Pulmonary artery endothelial cell (primary cell): ENCODE data around the gene PRDM12. TPM values are rescaled to one million over a fixed set of nuclear protein-coding genes. Genes with fewer than 3 reads are reported as not detected.

Source experiments
- DNase-seq: peaks from one replicate; pipeline ENCODE4 v3.0.0-alpha.2; 2011; ENCODE audit warnings: low read depth, low spot score
- total RNA-seq: library from RNA; depleted of rRNA; stranded (reverse); fragments of >200 nt; gene quantifications from 2 replicates; pipeline ENCODE4 v1.2.3, GENCODE V29; 2014

The PRDM12 gene
- under 0.01 TPM in 1 of 2 replicates, not detected in the other for total RNA-seq

DNA sequence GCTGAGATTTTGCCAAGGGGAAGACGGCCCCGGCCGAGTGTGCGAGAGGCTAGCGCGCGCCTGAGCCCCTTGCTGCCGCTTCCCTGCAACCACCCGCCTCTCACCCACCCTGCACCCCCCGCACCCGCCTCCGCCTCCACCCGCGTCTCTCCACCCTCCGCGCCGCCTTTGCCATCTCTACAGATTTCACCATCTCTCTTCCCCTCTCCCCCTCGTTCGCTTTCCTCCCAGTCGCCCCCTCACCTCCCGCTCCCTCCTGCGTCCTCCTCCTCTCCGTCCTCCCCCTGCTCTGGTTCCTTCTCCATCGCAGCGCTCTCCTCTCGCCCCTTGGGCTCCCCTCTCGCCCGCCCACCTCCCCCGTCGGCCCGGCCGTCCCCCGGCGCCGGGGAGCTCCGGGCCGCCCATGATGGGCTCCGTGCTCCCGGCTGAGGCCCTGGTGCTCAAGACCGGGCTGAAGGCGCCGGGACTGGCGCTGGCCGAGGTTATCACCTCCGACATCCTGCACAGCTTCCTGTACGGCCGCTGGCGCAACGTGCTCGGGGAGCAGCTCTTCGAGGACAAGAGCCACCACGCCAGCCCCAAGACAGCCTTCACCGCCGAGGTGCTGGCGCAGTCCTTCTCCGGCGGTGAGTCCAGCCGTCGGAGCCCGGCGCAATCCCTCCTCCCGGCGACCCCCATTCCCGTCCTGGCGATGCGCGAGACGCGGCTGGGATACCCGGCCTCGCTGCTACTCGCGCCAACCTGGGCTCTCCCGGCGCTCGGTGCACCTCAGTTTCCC lies at the start of gene PRDM12:
Gene PRDM12 (plus strand): TSS at position 344 of the 778 bp plus-strand sequence. CDS start 60 bp downstream, at position 404.
- no peak for DNase-seq

DNA sequence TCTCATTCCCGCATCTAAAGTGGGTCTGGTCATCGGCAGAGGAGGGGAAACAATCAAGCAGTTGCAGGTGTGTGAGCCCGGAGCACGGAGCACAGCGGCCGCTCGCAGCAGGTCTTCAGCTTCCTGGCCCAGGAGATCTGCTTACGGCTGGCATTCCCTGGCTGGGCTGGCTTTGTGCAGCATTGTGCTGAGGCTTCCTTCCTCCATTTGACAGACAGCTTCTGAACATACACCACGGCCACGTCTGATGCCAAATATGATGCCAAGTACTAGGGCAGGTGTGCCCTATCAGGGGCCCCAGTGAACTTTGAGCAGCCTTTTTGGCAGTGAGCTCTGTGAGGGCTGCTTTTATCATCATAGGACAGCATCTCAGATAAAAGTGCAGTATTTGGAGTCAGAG lies 47.9 kb upstream of the PRDM12 start:
- no peak for DNase-seq

DNA sequence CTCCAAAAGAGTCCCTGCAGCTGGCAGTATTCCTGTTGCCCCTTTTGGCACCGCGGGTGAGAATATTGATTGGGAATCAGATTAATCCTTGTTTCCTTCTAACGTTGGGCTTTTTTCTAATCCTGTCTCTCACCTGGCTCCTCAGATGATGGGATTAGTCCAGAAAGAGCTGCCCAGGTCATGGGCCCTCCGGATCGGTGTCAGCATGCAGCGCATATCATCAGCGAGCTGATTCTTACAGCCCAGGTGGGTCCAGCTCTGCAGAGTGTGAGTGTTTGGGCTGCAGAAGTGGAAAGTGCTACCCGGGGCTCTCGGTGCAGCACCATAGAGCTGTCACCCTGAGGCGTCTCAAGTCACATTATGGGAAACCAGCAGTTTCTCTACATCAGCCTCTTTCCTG lies 40.9 kb upstream of the PRDM12 start:
- DNase-seq: no peak

DNA sequence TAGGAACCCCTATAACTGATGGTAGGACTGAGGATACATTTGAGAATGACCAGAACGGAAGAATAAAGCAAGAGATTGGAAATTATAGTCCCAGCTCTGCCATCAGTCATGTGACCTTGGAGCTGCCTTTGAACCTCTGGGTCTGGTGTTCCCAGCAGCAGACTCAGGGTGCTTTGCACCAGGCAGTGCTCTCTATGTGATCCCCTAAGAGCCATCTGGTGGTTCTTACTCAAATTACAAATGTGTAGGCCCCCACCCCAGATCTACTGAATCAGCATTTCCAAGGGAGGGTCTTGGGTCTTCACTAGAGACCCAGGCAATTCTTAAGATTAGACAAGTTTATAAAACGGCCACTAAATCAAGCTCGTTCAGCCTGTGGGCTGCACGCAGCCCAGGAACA lies 40.2 kb upstream of the PRDM12 start:
- no peak for DNase-seq

DNA sequence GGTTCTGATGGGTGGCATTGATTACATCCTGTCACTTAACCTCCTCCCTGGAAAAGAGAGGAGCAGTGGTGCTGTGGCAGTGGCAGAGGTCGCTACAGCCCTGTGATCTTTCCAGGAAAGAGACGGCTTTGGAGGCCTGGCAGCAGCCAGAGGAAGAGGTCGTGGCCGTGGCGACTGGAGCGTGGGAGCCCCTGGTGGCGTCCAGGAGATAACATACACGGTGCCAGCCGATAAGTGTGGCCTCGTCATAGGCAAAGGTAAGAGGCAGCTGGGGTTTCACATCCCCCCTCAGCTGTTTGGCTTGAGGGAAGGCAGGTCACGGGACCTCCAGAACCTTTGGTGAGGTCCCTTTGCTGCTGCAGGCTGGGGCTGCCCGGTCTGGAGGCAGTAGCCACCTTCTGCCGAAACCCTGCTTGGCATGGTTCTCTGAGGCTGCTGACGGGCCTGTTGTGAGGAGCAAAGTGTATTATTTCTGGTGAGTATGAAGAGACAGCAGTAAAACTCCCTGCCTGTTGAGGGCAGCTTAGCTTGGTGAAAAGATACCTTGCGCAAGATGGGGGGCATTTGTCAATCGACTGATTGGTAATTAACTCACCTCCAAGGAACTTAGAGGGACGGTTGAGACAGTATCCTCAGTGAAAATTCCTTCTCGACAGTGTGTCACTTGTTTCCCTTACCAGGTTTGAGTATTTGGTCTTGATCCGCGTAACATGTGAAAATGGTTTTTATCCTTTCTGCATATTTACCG lies 38.0 kb upstream of the PRDM12 start:
- DNase-seq: no peak

DNA sequence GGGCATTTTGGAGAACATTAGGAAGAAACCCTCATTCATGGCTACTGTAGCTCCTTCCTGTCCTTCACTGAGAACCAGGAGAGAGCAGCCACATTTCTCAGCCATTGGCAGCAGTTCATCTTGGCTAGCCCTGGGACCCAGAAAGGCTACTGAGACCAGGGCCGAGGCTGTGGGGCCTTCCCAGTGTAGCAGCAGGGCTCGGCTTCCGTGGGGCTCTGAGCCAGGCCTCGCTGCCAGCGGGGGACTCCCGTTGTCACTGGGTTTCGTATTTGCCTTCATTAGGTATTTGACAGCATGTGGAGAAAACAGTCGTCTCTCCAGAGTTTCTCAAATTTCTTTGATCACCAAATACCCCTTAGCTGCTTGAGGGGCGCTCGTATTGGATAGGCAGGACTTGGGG lies 37.3 kb upstream of the PRDM12 start:
- no peak for DNase-seq

DNA sequence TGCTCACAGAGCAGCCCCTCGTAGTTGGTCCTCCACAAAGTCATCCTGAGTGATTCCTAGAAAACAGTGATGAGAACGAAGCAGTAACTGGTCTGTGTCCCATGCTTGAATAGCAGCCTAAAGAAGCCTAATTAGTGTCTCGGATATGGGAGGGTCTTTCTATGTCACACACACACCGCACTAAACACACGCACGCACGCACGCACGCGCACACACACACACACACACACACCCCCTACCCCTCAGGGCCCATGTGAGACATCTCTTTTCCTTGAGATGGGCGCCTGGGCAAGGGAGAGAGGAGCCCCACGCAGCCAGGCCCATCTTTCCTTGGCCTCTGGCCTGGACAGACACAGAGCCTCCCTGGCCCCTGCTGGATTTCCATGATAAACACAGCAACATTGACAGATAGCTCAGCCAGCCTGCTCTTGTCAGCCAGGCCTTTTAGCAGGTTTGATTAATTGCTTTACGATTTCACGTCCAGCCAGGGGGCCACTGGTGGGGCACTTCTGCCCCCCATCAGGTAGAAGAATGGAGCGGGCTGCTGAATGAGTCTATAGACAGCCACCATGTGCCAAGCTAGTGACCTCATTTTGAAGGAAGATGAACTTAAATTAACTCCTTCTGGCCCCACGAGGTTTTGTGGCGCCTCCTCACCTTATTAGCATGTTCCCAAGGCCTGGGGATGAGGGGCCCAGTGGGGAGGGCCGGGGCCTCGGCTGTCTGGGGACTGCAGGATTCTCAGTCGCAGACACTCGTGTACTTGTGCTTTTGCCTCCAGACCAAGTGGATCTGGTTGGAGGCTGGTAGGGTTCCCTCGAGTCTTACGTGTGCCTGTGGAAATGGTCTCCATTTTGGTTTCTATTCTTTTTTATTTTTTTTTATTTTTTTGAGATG lies 36.2 kb upstream of the PRDM12 start:
- DNase-seq: no peak

DNA sequence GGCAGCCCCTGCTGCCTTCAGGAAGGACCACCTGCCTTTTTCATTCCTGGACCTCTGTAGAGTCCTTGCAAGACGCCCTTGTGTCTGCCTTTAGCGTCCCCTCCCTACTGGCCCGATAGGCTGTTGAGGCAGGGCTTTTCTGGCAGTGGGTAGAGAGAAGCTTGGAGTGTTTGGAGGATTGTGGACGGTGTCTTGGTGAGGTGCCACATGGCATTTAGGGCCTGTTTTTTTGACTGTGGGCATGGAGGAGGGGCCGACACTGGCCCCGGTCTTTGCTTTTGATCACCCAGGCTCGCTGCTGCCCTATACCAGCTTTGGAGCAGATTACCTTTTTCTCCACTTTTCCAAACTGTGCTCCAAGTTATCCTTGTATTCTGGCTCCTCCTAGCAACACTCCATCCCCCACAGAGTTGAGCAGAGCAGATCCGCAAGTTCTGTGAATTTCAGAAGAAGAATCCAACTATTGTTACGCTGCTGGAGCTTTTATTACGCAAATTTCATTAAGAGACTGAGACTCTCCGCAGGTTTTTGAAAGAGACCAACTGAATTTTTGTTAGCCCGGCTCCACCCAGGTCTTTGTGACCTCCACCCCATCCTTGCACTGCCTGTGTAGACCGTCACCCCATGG lies 34.8 kb upstream of the PRDM12 start:
- no peak for DNase-seq

DNA sequence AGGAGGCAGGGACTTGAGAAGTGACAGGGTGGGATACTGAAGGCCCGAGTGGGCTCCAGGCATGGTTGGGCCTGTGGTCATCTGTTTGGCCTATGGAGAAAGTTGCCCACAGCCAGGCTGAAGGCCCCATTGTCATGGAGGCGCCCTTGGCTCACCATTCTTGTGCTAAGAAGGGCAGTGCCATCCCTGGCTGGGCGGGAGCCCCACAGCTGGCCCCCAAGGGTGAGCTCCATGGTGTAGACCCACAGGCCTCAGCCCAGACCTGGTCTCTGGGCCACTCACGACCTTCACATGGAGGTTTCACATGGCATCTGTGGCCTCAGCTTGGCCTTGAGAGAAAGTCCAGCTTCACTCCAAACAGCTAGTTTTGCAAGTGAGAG lies 34.3 kb upstream of the PRDM12 start:
- DNase-seq: no peak

DNA sequence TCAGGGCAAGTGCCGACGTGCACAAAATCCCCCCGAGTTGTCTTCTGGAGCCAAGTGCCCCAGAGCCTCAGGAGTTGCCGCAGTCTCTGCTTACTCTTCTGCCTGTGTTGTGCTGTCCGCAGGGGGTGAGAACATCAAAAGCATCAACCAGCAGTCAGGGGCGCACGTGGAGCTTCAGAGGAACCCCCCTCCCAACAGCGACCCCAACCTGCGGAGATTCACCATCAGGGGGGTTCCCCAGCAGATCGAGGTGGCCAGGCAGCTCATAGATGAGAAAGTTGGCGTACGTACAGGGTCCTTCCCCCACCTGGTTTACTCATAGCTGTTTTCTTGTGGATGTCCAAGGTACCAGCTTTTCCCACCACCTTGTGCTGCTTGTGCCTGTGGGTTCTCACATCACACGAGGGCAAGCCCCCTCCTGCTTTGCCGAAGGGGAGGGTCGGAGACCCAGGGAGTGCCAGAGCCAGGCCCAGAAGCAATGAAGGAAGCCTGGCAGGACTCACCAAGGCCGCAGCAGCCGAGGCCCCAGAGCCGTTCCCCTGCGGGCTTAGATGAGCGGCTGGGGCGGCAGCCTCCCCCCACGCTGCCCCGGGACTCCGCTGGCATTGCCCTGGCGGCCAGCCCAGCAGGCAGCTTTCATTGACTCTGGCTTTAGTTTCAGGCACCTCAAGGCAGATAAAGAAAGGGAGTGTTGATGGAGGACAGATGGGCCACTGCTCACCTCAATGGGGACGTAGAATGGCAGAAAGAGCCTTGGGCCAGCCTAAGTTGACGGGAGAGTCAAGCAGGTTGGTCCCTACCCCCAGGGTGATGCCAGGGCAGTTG lies 33.7 kb upstream of the PRDM12 start:
- DNase-seq: no peak

DNA sequence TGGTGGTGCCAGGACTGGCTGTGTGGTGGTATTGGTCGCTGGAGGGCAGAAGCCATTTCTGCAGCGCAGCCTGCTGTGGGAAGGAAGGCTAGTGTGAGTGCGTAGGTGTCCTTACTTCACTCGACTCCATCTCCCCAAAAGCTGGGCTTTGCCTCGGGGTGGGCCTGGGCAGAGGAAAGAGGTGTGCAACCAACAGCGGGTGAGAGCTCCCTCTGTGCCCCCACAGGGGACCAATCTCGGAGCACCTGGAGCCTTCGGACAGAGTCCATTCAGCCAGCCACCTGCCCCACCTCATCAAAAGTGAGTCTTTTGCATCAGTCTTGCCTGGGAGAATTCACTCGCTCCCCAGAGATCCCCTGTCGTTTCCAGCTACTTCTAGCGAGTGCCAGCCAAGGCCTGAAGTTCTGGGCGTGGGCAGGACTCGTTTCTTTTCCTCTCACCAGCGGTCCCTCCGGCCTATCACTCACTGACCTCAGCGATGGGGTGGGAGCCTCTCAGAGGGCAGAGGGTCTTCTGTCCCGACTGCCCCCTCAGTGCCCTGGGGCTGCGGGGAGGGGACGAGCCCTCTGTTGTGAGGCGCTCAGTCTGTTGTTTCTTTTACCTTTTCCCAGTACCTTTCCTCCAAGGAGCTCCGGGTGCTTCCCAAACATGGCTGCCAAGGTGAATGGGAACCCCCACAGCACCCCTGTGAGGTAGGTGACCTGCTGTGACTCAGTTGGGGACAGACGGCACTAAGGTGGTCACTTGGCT lies 32.9 kb upstream of the PRDM12 start:
- DNase-seq: no peak

DNA sequence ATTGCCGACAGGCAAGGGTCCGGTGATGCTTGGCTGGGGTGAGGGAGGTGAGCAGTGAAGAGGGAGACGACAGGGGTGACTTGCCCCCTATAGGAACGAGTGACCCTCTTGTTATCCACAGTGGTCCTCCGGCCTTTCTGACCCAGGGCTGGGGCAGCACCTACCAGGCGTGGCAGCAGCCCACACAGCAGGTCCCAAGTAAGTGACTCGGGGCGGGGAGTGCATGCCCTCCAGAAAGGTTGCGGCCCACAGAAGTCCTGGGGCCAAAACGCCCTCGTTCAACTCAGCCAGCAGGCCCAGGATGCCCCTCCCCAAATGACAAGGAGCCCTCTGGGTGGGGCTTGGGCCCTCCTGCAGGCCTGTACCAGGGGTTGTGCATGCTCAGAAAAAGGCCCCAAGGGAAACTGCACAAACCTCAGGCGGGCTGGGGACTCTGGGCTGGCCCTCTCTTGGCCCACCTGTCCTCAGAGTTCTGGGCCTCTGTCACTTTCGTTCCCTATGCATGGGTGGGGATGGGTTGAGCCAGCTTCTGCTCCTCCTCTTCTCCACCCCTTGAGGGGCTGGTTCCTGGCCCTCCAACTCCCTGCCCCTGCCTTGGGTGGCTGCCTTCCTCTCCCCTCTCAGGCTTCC lies 32.2 kb upstream of the PRDM12 start:
- no peak for DNase-seq

DNA sequence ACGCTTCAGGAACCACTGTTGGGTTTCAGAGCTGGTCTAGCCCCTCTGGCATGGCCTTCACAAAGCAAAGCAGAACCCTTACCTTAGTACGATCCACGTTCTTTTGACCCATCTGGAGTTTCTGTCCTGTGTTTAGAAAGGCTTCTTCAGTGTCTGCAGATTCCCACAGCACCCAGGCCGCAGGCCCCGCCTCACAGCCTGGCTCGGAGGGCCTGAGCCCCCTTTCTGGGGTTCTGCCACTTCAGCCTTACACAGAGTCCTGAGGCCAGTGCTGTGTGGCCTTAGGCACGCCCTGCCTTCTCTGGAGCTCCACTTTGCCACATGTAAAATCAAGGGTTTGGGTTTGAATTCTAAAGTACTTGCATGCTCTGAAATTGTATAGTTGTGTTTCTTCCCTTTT lies 31.6 kb upstream of the PRDM12 start:
- DNase-seq: no peak

DNA sequence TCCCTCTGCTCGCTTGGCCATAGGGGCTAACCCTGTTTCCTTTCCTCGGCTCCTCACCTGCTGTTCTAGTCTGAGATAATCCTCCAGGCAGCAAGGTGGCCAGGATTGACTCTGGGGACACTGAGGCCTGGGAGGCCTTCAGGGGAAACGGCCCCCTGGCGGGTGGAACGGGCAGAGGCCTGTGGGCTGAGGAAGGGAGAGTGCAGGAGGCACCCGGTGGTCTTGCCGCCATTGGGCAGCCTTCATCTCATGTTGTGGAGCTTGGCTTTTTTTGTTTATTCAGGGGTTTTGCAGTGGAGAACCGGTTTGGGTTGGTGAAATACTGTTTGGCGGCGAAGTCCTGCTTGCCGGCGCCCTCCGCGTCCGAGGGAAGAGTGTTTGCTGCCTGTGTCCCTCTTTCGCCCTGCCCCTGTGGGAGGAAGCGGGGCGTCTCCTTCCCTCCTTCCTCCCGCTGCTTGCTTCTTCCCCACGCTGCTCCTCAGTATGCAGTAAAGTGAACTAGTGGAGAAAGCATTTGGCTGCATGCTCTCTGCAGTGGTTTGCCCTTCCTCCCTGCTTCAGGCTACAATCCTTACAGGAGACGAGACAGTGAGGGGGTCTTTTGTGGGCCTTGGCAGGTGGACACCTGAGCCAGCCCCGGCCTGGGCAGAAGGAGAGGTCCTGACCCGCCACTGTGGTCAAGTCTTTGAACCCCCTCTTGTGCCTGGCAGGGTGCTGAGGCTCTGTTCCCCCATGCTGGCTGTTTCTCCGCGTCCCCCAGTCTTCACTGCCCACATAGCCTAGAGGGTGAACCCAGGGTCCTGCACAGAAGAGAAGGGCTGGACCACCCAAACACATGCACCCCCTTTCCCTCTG lies 30.8 kb upstream of the PRDM12 start:
- DNase-seq: no peak

DNA sequence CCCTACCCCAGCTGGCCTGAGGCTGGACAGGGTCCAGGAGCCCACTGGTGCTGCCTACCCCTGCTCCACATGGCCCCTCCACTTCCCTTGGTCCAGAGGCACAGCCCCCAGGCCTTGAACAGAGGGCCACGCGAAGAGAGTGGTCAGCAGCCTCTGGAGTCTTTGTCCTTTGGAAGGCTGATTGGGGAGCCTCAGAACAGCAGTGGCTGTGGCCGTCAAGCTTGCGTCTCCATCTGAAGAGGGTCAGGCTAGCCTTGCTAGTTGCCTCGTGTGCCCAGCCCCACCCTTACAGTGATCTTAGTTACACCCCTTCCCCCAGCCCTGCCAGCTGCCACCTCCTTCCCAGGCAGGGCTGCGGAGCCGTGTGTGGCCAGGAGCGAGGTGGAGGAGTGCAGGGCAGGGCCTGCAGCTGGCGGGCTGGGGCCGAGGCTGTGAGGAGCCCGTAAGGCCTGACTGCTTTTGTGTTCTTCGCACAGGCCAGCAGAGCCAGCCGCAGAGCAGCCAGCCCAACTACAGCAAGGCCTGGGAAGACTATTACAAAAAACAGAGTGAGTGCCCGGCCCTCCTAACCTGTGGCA lies 30.1 kb upstream of the PRDM12 start:
- DNase-seq: no peak

DNA sequence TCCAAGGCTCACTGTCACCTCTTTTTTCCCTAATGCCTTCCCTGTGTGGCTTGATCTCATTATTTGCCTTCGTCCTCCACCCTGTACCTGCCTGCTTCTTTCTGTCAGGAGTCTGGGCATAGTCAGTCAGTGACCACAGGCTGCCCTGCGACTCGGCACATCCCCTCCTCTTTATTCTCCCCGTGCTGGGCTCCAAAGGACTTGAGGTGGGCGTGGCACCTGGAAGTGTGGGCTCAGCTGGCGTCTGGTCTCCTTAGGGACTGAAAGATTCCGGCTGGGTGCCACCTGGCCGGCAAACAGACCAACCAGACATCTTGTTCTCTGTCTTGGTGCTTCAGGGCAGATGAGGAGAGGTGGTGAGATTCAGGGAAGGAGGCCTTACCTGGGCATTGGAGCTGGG lies 29.6 kb upstream of the PRDM12 start:
- DNase-seq: no peak

DNA sequence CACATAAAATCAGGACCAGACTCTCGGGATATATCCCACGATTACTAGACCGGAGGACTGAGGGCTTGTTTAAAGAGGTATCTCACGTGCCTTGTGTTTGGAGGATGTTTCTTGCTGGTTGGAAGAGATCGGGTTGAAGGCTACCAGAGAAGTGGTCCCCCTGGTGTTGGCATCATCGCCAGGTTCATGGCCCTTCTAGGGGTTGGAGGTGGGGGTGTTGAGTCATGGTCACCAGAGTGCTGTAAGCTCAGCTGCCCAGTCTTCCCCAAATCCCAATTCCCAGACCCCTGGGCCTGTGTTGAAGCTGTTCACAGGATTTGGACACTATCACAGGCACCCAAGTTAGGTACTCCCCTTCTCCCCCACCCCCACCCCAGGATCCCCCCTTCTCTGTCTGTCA lies 29.1 kb upstream of the PRDM12 start:
- no peak for DNase-seq
